ENCODE results near the gene DECR2.

DNA sequence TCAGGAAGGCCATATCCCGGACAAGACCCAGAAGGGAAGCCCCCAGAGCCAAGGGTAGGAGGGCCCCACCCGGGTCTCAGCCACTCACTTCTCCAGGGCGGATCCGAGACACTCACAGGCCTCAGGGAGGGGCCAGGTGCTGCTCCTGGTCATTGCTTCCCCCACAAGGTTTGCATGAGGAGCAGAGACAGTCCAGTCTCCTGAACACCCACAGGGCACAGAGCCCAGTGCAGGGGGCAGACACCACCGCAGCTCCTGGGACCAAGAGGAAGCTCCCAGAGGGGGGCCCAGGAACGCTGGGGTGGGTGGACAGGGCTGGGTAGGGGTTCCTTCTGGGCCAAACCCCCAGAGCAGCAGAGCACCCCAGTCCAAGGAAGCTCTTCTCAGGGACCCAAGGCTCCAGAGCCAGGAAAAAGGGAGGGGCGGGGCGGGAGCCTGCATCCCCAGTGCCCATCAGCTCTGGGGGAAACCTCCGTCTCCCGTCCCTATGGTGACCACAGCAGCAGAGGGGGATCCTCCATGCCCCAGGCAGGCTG is 30.6 kb upstream of the DECR2 start:
- TF ChIP-seq, protein P1, sequence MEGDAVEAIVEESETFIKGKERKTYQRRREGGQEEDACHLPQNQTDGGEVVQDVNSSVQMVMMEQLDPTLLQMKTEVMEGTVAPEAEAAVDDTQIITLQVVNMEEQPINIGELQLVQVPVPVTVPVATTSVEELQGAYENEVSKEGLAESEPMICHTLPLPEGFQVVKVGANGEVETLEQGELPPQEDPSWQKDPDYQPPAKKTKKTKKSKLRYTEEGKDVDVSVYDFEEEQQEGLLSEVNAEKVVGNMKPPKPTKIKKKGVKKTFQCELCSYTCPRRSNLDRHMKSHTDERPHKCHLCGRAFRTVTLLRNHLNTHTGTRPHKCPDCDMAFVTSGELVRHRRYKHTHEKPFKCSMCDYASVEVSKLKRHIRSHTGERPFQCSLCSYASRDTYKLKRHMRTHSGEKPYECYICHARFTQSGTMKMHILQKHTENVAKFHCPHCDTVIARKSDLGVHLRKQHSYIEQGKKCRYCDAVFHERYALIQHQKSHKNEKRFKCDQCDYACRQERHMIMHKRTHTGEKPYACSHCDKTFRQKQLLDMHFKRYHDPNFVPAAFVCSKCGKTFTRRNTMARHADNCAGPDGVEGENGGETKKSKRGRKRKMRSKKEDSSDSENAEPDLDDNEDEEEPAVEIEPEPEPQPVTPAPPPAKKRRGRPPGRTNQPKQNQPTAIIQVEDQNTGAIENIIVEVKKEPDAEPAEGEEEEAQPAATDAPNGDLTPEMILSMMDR (IDR thresholded peaks at IDR 0.05): no peak
- TF ChIP-seq POLR2AphosphoS5 (IDR thresholded peaks at IDR 0.05; ENCODE audit: insufficient read depth in 1 of 2, low read depth in 1 of 2): no peak

Measured in vagina (tissue), 2 donors.